Measurements from ENCODE around the gene CIDEA.

The CIDEA gene

GRCh38 chr18:12302391-12303147 is 48.4 kb downstream of the CIDEA start:
- DNase-seq, result no peak

- DNase-seq, result no peak
These were observed 50.4 kb downstream of the CIDEA start for GRCh38 chr18:12304351-12305210.

GRCh38 chr18:12305211-12305610 is 51.0 kb downstream of the CIDEA start:
- no peak for DNase-seq

- no peak for DNase-seq
These were observed 51.9 kb downstream of the CIDEA start for GRCh38 chr18:12305930-12306629.

GRCh38 chr18:12306752-12307700 is 52.9 kb downstream of the CIDEA start:
- no peak for DNase-seq

- no peak for DNase-seq
These were observed 53.7 kb downstream of the CIDEA start, which contains the start of gene TUBB6 for GRCh38 chr18:12307701-12308385. Gene TUBB6, plus strand, starts transcription at chr18:12308241. Its CDS starts 52 bp downstream, at chr18:12308293.

- no peak for DNase-seq
These were observed 54.4 kb downstream of the CIDEA start for GRCh38 chr18:12308386-12309100.

- no peak for DNase-seq
These were observed 55.6 kb downstream of the CIDEA start for GRCh38 chr18:12309683-12310198.

GRCh38 chr18:12310762-12311161 is 56.6 kb downstream of the CIDEA start:
- no peak for DNase-seq

GRCh38 chr18:12312976-12313375 is 58.8 kb downstream of the CIDEA start:
- DNase-seq, result no peak

GRCh38 chr18:12313530-12314245 is 59.5 kb downstream of the CIDEA start:
- DNase-seq, result no peak

- no peak for DNase-seq
These were observed 60.6 kb downstream of the CIDEA start for GRCh38 chr18:12314591-12315305.

GRCh38 chr18:12315490-12315889 is 61.3 kb downstream of the CIDEA start:
- DNase-seq, result no peak

GRCh38 chr18:12315911-12316310 is 61.8 kb downstream of the CIDEA start:
- no peak for DNase-seq

GRCh38 chr18:12317664-12318333 is 63.6 kb downstream of the CIDEA start:
- DNase-seq, result no peak

GRCh38 chr18:12318334-12318697 is 64.2 kb downstream of the CIDEA start:
- DNase-seq, result no peak

GRCh38 chr18:12318857-12319256 is 64.7 kb downstream of the CIDEA start:
- DNase-seq, result no peak

- no peak for DNase-seq
These were observed 67.2 kb downstream of the CIDEA start for GRCh38 chr18:12321333-12321732.
